NCI-H128 (cell line): ENCODE data around the gene COL7A1.

Source experiments
- DNase-seq: peaks from one replicate; lab custom pipeline; 2025; ENCODE audit not compliant: unreplicated experiment; lab: John Stamatoyannopoulos, UW

Gene COL7A1

GRCh38 chr3:48595075-48595525 is at the start of gene COL7A1:
Gene COL7A1 (minus strand): TSS chr3:48595329. CDS start chr3:48595159, 170 bp downstream.
- DNase-seq, result no peak

GRCh38 chr3:48642605-48643004 is 47.5 kb upstream of the COL7A1 start:
- no peak for DNase-seq

- no peak for DNase-seq
Measured at GRCh38 chr3:48641396-48641795, 46.3 kb upstream of the COL7A1 start.

- no peak for DNase-seq
Measured at GRCh38 chr3:48639944-48640606, 44.9 kb upstream of the COL7A1 start.

- no peak for DNase-seq
Measured at GRCh38 chr3:48637305-48637704, 42.2 kb upstream of the COL7A1 start.

- DNase-seq, result no peak
Measured at GRCh38 chr3:48636149-48636655, 41.1 kb upstream of the COL7A1 start.

GRCh38 chr3:48635222-48636021 is 40.3 kb upstream of the COL7A1 start, which contains the start of gene SLC26A6:
Gene SLC26A6 (minus strand): TSS chr3:48635461. CDS start chr3:48635393, 68 bp downstream.
- DNase-seq, result peak; percentile 81

- no peak for DNase-seq
Measured at GRCh38 chr3:48634661-48635221, 39.6 kb upstream of the COL7A1 start.

- DNase-seq, result no peak
Measured at GRCh38 chr3:48633743-48634142, 38.6 kb upstream of the COL7A1 start.

- DNase-seq, result no peak
Measured at GRCh38 chr3:48633256-48633655, 38.1 kb upstream of the COL7A1 start.

GRCh38 chr3:48631516-48632448 is 36.7 kb upstream of the COL7A1 start:
- DNase-seq, result no peak

- no peak for DNase-seq
Measured at GRCh38 chr3:48630833-48631232, 35.7 kb upstream of the COL7A1 start.

- no peak for DNase-seq
Measured at GRCh38 chr3:48630407-48630806, 35.3 kb upstream of the COL7A1 start.

- DNase-seq, result no peak
Measured at GRCh38 chr3:48629894-48630293, 34.8 kb upstream of the COL7A1 start.

GRCh38 chr3:48628277-48629017 is 33.3 kb upstream of the COL7A1 start:
- DNase-seq, result no peak

- no peak for DNase-seq
Measured at GRCh38 chr3:48625600-48625999, 30.5 kb upstream of the COL7A1 start.

- DNase-seq, result no peak
Measured at GRCh38 chr3:48624767-48625166, 29.6 kb upstream of the COL7A1 start.

GRCh38 chr3:48623851-48624547 is 28.9 kb upstream of the COL7A1 start:
- no peak for DNase-seq

- no peak for DNase-seq
Measured at GRCh38 chr3:48621461-48621869, 26.3 kb upstream of the COL7A1 start, which contains the start of gene TMEM89. Gene TMEM89 (minus strand): TSS chr3:48621769. CDS start chr3:48621756, 13 bp downstream.
